ENCODE measurements around the gene CCDC71.

Gene CCDC71

GRCh38 chr3:49165771-49166751 is at the start of gene CCDC71:
Gene CCDC71 (minus strand): TSS chr3:49166331. CDS start chr3:49164208, 2,123 bp downstream.
- no peak for DNase-seq

- DNase-seq, result no peak
Observed at GRCh38 chr3:49213998-49214397, 47.9 kb upstream of the CCDC71 start.

- no peak for DNase-seq
Observed at GRCh38 chr3:49213541-49213943, 47.4 kb upstream of the CCDC71 start.

- no peak for DNase-seq
Observed at GRCh38 chr3:49199900-49200281, 33.8 kb upstream of the CCDC71 start.

- no peak for DNase-seq
Observed at GRCh38 chr3:49199239-49199899, 33.2 kb upstream of the CCDC71 start.

- DNase-seq, result no peak
Observed at GRCh38 chr3:49198611-49199230, 32.6 kb upstream of the CCDC71 start.

GRCh38 chr3:49198161-49198560 is 32.0 kb upstream of the CCDC71 start:
- no peak for DNase-seq

- DNase-seq, result no peak
Observed at GRCh38 chr3:49191741-49192140, 25.6 kb upstream of the CCDC71 start.

GRCh38 chr3:49183873-49184272 is 17.7 kb upstream of the CCDC71 start:
- no peak for DNase-seq

GRCh38 chr3:49182682-49183081 is 16.6 kb upstream of the CCDC71 start:
- DNase-seq, result no peak

GRCh38 chr3:49181351-49181750 is 15.2 kb upstream of the CCDC71 start:
- DNase-seq, result no peak

GRCh38 chr3:49180116-49180515 is 14.0 kb upstream of the CCDC71 start:
- no peak for DNase-seq

- no peak for DNase-seq
Observed at GRCh38 chr3:49177073-49177472, 10.9 kb upstream of the CCDC71 start.

GRCh38 chr3:49175530-49175929 is 9.4 kb upstream of the CCDC71 start:
- no peak for DNase-seq

GRCh38 chr3:49174397-49174985 is 8.4 kb upstream of the CCDC71 start:
- DNase-seq, result no peak

- DNase-seq, result no peak
Observed at GRCh38 chr3:49173792-49174170, 7.7 kb upstream of the CCDC71 start.

- no peak for DNase-seq
Observed at GRCh38 chr3:49173116-49173791, 7.1 kb upstream of the CCDC71 start.

- DNase-seq, result no peak
Observed at GRCh38 chr3:49172551-49173041, 6.5 kb upstream of the CCDC71 start.

- DNase-seq, result no peak
Observed at GRCh38 chr3:49171775-49172500, 5.8 kb upstream of the CCDC71 start.

- DNase-seq, result peak; percentile 53
Observed at GRCh38 chr3:49171119-49171774, 5.1 kb upstream of the CCDC71 start, which contains the start of gene KLHDC8B. Gene KLHDC8B (plus strand): TSS chr3:49171598. CDS start chr3:49172770, 1,172 bp downstream.

GRCh38 chr3:49170744-49171118 is 4.6 kb upstream of the CCDC71 start:
- no peak for DNase-seq

All from amniotic stem cell (primary cell).